HG02623 (cell line): Measurements from ENCODE around the gene JAG1.

Experiments used
- ATAC-seq: cut with Tn5 transposase; IDR thresholded peaks from one replicate; pipeline ENCODE4 v1.9.1; 2021; ENCODE audit warnings: moderate library complexity; ENCODE audit not compliant: unreplicated experiment

JAG1 gene

GRCh38 chr20:10669843-10670446 lies 3.9 kb downstream of the JAG1 start:
- ATAC-seq, result no peak

DNA sequence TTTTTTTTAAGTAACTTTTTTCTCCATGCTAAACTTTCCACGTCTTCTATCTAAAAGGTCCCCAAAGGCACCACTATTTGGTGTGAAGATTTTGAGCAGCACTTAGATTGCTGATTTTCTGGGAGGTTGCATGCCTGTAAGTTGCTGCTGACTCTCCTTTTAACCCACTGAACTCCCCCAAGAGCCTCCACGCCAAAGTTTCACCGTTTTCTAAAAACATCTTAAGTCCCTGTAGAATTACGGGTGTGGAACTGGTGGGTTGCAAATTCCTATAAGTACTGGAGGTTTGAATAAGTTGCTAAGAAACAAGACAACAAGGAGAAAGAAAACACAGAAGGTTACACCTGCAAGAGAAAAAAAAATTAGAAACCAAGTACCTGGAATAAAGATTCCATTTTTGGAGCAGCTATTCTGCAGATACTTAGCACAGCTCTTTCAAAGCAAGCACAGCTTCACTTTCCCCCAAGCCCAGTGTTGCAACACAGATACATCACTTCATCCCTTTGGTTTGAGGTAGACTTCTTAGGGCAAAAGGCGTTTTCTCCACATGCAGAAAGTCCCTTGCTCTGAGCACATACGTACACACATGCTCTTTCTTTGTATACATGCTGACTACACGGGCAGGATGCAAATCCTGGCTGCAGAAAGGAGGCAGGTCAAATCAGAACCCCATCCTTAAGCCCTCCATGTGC lies 5.0 kb downstream of the JAG1 start:
- no peak for ATAC-seq

DNA sequence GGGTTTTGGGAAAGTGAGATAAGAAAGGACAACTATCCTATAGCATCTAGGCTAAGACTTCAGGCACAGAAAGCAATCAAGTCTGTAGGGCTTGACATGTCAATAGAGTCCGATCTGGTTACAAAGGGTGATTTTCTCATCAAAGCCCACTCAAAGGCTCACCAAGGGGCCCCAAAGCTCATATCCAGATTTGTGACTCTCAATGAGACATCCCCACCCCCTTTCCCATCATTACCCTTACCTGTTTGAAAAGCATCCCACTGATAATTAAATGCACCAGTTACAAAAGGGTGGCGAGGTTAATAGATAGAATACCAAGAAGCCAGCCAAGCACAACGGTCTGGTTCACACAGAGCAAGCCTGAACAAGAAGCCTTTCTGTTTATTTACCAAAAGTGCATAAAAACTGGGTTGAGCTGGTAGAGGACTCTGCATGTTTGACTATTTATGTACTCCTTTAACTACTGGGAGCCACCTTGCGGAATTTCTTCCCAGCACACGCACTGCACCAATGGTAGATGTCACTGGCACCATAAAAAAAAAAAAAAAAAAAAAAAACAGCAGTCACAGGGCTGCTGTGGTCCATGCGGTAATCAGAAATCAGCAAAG lies 6.1 kb downstream of the JAG1 start:
- no peak for ATAC-seq

- ATAC-seq, result no peak
Measured at GRCh38 chr20:10667077-10667401, 6.8 kb downstream of the JAG1 start.

GRCh38 chr20:10666221-10667076 lies 7.3 kb downstream of the JAG1 start:
- ATAC-seq, result no peak

GRCh38 chr20:10665791-10666190 lies 8.0 kb downstream of the JAG1 start:
- ATAC-seq, result no peak

- no peak for ATAC-seq
Measured at GRCh38 chr20:10665027-10665561, 8.7 kb downstream of the JAG1 start.

GRCh38 chr20:10663756-10664155 lies 10.0 kb downstream of the JAG1 start:
- ATAC-seq, result no peak

GRCh38 chr20:10662661-10663458 lies 10.9 kb downstream of the JAG1 start:
- no peak for ATAC-seq

GRCh38 chr20:10662151-10662550 lies 11.6 kb downstream of the JAG1 start:
- ATAC-seq, result no peak

- ATAC-seq, result no peak
Measured at GRCh38 chr20:10661261-10661660, 12.5 kb downstream of the JAG1 start.

DNA sequence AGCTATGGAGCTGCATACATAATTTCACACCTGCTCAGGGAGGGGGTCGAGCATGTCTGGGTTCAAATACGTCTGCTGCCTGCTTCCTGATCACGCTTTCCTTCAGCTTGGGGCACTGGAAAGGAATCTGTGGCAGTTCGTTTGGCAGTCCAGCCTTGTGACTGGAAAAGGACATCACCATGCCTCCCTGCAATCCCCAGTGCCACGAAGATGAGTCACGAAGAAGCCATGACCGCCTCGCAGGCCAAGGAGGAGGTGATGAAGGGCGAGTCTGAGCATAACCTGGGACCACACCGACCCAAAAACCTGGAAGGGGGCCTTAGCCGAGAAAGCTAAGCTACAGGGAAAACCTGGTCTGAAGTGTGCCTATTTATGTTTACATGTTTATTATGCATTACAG lies 13.1 kb downstream of the JAG1 start:
- ATAC-seq, result no peak

- ATAC-seq, result no peak
Measured at GRCh38 chr20:10659651-10660601, 13.9 kb downstream of the JAG1 start.

GRCh38 chr20:10658876-10659632 lies 14.7 kb downstream of the JAG1 start:
- no peak for ATAC-seq

- ATAC-seq, result no peak
Measured at GRCh38 chr20:10658051-10658823, 15.6 kb downstream of the JAG1 start.

- no peak for ATAC-seq
Measured at GRCh38 chr20:10657453-10657852, 16.3 kb downstream of the JAG1 start.

GRCh38 chr20:10655720-10656669 lies 17.8 kb downstream of the JAG1 start:
- no peak for ATAC-seq
